Mesenchymal stem cell (in vitro differentiated cells and primary cell): Measurements from ENCODE around the gene CFAP70. TPM values are rescaled to one million over a fixed set of nuclear protein-coding genes. Genes with fewer than 3 reads are reported as not detected.

Source experiments
- DNase-seq: peaks from one replicate; pipeline ENCODE4 v3.0.0-alpha.2; 2013
- H2AFZ ChIP-seq: one replicate; pipeline ENCODE4 v1.6.1; 2013; ENCODE audit warnings: low read depth, mild to moderate bottlenecking, control low read depth, inconsistent platforms, low read length, moderate library complexity
- H2AK5ac ChIP-seq: 2 replicates; pipeline ENCODE4 v1.6.1; 2013; ENCODE audit warnings: low read length, moderate library complexity, mild to moderate bottlenecking, inconsistent platforms; ENCODE audit not compliant: severe bottlenecking
- H2BK120ac ChIP-seq: one replicate; pipeline ENCODE4 v1.6.1; 2013; ENCODE audit warnings: low read depth, mild to moderate bottlenecking, inconsistent platforms, low read length, moderate library complexity
- H2BK12ac ChIP-seq, 2 experiments: one replicate each; pipeline ENCODE4 v1.6.1; 2013; ENCODE audit warnings: inconsistent platforms in 2 of 2, low read length in 2 of 2, mild to moderate bottlenecking in 2 of 2, moderate library complexity in 2 of 2, control low read depth in 1 of 2
- H2BK15ac ChIP-seq: one replicate; pipeline ENCODE4 v1.6.1; 2013; ENCODE audit warnings: mild to moderate bottlenecking, low read depth, inconsistent platforms; ENCODE audit not compliant: poor library complexity, severe bottlenecking
- H2BK5ac ChIP-seq: 2 replicates; pipeline ENCODE4 v1.6.1; 2013; ENCODE audit warnings: low read depth, mild to moderate bottlenecking, low read length, control low read depth, inconsistent platforms; ENCODE audit not compliant: poor library complexity, severe bottlenecking
- H3K14ac ChIP-seq, 2 experiments: one replicate each; pipeline ENCODE4 v1.6.1; 2013; ENCODE audit warnings: inconsistent platforms in 2 of 2, low read length in 2 of 2, control low read depth in 1 of 2, mild to moderate bottlenecking in 1 of 2, moderate library complexity in 1 of 2
- H3K18ac ChIP-seq, 2 experiments: one replicate each; pipeline ENCODE4 v1.6.1; 2013; ENCODE audit warnings: inconsistent platforms in 2 of 2, low read length in 2 of 2, control low read depth in 1 of 2, low read depth in 1 of 2, mild to moderate bottlenecking in 1 of 2
- H3K23ac ChIP-seq, 2 experiments: one replicate each; pipeline ENCODE4 v1.6.1; 2013; ENCODE audit warnings: inconsistent platforms in 2 of 2, low read length in 2 of 2, mild to moderate bottlenecking in 2 of 2, moderate library complexity in 2 of 2, control low read depth in 1 of 2
- H3K27ac ChIP-seq: 2 replicates; pipeline ENCODE4 v1.5.1; 2013; ENCODE audit warnings: mild to moderate bottlenecking, moderate library complexity, low read length, control low read depth, inconsistent platforms; ENCODE audit not compliant: poor library complexity, severe bottlenecking
- H3K27me3 ChIP-seq, 2 experiments: 2 replicates each; pipeline versions ENCODE4 v1.6.1 to v1.7.0; 2013; ENCODE audit warnings: low read length in 2 of 2, mild to moderate bottlenecking in 2 of 2, moderate library complexity in 2 of 2, control low read depth in 1 of 2, inconsistent platforms in 1 of 2; ENCODE audit not compliant: control insufficient read depth in 1 of 2, insufficient read depth in 1 of 2
- H3K36me3 ChIP-seq, 2 experiments: 2 replicates each; pipeline versions ENCODE4 v1.6.1 to v1.7.0; 2013; ENCODE audit warnings: low read length in 2 of 2, control low read depth in 1 of 2, inconsistent platforms in 1 of 2, low read depth in 1 of 2, mild to moderate bottlenecking in 1 of 2; ENCODE audit not compliant: insufficient read depth in 2 of 2, control insufficient read depth in 1 of 2
- H3K4ac ChIP-seq, 2 experiments: one replicate each; pipeline ENCODE4 v1.6.1; 2013; ENCODE audit warnings: inconsistent platforms in 2 of 2, low read length in 2 of 2, mild to moderate bottlenecking in 2 of 2, moderate library complexity in 2 of 2, control low read depth in 1 of 2, low read depth in 1 of 2
- H3K4me1 ChIP-seq: 2 replicates; pipeline ENCODE4 v1.6.1; 2013; ENCODE audit warnings: low read depth, low read length, control low read depth; ENCODE audit not compliant: control insufficient read depth, insufficient read depth
- H3K4me2 ChIP-seq: 2 replicates; pipeline ENCODE4 v1.6.1; 2013; ENCODE audit warnings: low read length, mild to moderate bottlenecking, inconsistent platforms; ENCODE audit not compliant: poor library complexity, severe bottlenecking
- H3K4me3 ChIP-seq, 2 experiments: 2 replicates each; pipeline versions ENCODE4 v1.5.1 to v1.7.0; 2013; ENCODE audit warnings: low read length in 2 of 2, mild to moderate bottlenecking in 2 of 2, control low read depth in 1 of 2, low read depth in 1 of 2; ENCODE audit not compliant: insufficient read depth in 1 of 2
- H3K79me1 ChIP-seq: replicated peaks from 2 replicates; pipeline ENCODE4 v1.6.1; 2013; ENCODE audit warnings: mild to moderate bottlenecking, control low read depth, low read length, inconsistent platforms; ENCODE audit not compliant: poor library complexity, severe bottlenecking
- H3K9ac ChIP-seq: 2 replicates; pipeline ENCODE4 v1.7.0; 2013; ENCODE audit warnings: mild to moderate bottlenecking, low read length, moderate library complexity
- H3K9me3 ChIP-seq: 2 replicates; pipeline ENCODE4 v1.7.0; 2013; ENCODE audit warnings: mild to moderate bottlenecking, low read length; ENCODE audit not compliant: control insufficient read depth
- H4K8ac ChIP-seq: one replicate; pipeline ENCODE4 v1.6.1; 2013; ENCODE audit warnings: inconsistent platforms, mild to moderate bottlenecking, low read length, moderate library complexity
- H4K91ac ChIP-seq: one replicate; pipeline ENCODE4 v1.6.1; 2013; ENCODE audit warnings: mild to moderate bottlenecking, low read length, inconsistent platforms
- WGBS: methylation state at CpG from one replicate; pipeline ENCODE4 v1.1.7; 2013; ENCODE audit warnings: mixed read lengths; 5-methylcytosine and 5-hydroxymethylcytosine counted together
- small RNA-seq: library from polyadenylated mRNA; stranded (forward); fragments of <200 nt; extraction: miRNeasy Mini kit (QIAGEN cat#:217004); gene quantifications from one replicate; pipeline ENCODE3, GENCODE V24; 2013; ENCODE audit warnings: low read depth

The CFAP70 gene

DNA sequence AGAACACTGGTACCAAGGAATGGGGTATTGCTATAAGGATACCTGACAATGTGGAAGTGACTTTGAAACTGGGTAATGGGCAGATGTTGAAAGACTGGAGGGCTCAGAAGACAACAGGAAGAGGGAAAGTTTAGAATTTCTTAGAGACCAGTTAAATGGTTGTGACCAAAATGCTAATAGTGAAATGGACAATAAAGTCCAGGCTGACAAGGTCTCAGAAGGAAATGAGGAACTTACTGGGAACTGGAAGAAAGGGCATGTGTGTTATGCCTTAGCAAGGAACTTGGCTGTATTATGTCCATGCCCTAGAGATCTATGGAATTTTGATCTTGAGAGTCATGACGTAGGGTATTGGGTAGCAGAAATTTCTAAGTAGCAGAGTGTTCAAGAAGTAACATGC, 152.8 kb downstream of the CFAP70 start:
- Histone ChIP-seq H2BK120ac (no peak overlapping the region), H3K4me2 (no peak overlapping the region), H3K4me1 (no peaks in the 10 kb centered on the region), H3K4me3 (no peak overlapping the region), H2AK5ac (no peak overlapping the region), H3K27me3 (no peaks in the 10 kb centered on the region), H4K8ac (no peak overlapping the region), H3K79me1 (peaks cover 2% of the 10 kb centered on the region), H3K23ac (no peak overlapping the region), H2BK5ac (no peak overlapping the region), H2AFZ (no peak overlapping the region), H3K27ac (no peak overlapping the region), H3K9ac (no peak overlapping the region), H2BK12ac (no peak overlapping the region), H2BK15ac (no peak overlapping the region), H3K14ac (no peak overlapping the region), H3K9me3 (no peaks in the 10 kb centered on the region), H3K18ac (no peak overlapping the region), H3K4ac (no peak overlapping the region), H4K91ac (no peak overlapping the region), H3K36me3 (peaks cover 15 to 19% of the 10 kb centered on the region in 2 experiments)
- WGBS: 96% methylated on average over 1 of the region's 1 CpG
- DNase-seq: no peak

GRCh38 chr10:73205081-73205480, 153.6 kb downstream of the CFAP70 start:
- H3K9me3 ChIP-seq: no peaks in the 10 kb centered on the region
- H4K8ac ChIP-seq: no peak overlapping the region
- H4K91ac ChIP-seq: no peak overlapping the region
- no peak overlapping the region for H3K27ac ChIP-seq
- no peak overlapping the region for H2BK12ac ChIP-seq
- H3K14ac ChIP-seq: no peak overlapping the region
- no peaks in the 10 kb centered on the region for H3K4me1 ChIP-seq
- H3K23ac ChIP-seq: no peak overlapping the region
- H3K4ac ChIP-seq: no peak overlapping the region
- 91% methylated on average over 2 of the region's 3 CpGs for WGBS
- no peaks in the 10 kb centered on the region for H3K27me3 ChIP-seq
- H2BK5ac ChIP-seq: no peak overlapping the region
- no peak overlapping the region for H3K4me3 ChIP-seq
- peaks cover 15 to 23% of the 10 kb centered on the region in 2 experiments for H3K36me3 ChIP-seq
- no peak for DNase-seq
- H2BK120ac ChIP-seq: no peak overlapping the region
- H3K79me1 ChIP-seq: peaks cover 2% of the 10 kb centered on the region
- no peak overlapping the region for H2AK5ac ChIP-seq
- H2BK15ac ChIP-seq: no peak overlapping the region
- H3K4me2 ChIP-seq: no peak overlapping the region
- no peak overlapping the region for H3K9ac ChIP-seq
- H2AFZ ChIP-seq: no peak overlapping the region
- no peak overlapping the region for H3K18ac ChIP-seq

Small RNAs within 50 kb of the gene (small RNA-seq; reads per million reads assigned to genes)
- not detected for gene RF00019
- not detected for gene RNU6-833P
